ENCODE measurements around the gene ST3GAL3. TPM values are rescaled to one million over a fixed set of nuclear protein-coding genes. Genes with fewer than 3 reads are reported as not detected.

Gene ST3GAL3
- total RNA-seq, 1 experiment from 2014 or later = 8.6 TPM

DNA sequence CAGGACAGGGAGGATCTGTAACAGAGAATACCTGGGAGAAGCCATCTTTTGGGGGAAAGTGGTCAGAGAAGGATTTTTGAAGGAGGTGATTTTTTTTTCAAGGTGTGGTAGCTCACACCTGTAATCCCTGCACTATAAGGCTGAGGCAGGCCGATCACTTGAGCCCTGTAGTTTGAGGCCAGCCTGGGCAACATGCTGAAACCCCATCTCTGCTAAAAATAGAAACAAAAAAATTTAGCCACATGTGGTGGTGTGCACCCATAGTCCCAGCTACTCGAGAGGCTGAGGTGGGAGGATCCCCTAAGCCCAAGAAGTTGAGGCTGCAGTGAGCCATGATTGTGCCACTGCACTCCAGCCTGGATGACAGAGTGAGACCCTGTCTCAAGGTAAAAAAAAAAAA lies 158.9 kb downstream of the ST3GAL3 start:
- H3K27ac Mint-ChIP-seq = no peak overlapping the region
- H3K4me1 Mint-ChIP-seq = no peaks in the 10 kb centered on the region
- DNase-seq (ENCODE audit: low spot score) (no peak), ATAC-seq (no peak)
- H3K27me3 Mint-ChIP-seq (ENCODE audit: low read depth) = no peaks in the 10 kb centered on the region; the same call in none of the 2 replicates
- TF ChIP-seq, protein P1, sequence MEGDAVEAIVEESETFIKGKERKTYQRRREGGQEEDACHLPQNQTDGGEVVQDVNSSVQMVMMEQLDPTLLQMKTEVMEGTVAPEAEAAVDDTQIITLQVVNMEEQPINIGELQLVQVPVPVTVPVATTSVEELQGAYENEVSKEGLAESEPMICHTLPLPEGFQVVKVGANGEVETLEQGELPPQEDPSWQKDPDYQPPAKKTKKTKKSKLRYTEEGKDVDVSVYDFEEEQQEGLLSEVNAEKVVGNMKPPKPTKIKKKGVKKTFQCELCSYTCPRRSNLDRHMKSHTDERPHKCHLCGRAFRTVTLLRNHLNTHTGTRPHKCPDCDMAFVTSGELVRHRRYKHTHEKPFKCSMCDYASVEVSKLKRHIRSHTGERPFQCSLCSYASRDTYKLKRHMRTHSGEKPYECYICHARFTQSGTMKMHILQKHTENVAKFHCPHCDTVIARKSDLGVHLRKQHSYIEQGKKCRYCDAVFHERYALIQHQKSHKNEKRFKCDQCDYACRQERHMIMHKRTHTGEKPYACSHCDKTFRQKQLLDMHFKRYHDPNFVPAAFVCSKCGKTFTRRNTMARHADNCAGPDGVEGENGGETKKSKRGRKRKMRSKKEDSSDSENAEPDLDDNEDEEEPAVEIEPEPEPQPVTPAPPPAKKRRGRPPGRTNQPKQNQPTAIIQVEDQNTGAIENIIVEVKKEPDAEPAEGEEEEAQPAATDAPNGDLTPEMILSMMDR (IDR thresholded peaks at IDR 0.05) = no peak
- no peak for TF ChIP-seq KAT7 (CRISPR knock-in tag; IDR thresholded peaks at IDR 0.05; ENCODE audit: borderline replicate concordance)
- TF ChIP-seq ESRRA (CRISPR knock-in tag; IDR thresholded peaks at IDR 0.05; ENCODE audit: borderline replicate concordance) = no peak
- TF ChIP-seq ZNF671 (CRISPR knock-in tag; IDR thresholded peaks at IDR 0.05) = no peak
- TF ChIP-seq ZNF232 (CRISPR knock-in tag; IDR thresholded peaks at IDR 0.05) = no peak
- TF ChIP-seq EMX1 (CRISPR knock-in tag; IDR thresholded peaks at IDR 0.05) = no peak
- TF ChIP-seq, protein P2, sequence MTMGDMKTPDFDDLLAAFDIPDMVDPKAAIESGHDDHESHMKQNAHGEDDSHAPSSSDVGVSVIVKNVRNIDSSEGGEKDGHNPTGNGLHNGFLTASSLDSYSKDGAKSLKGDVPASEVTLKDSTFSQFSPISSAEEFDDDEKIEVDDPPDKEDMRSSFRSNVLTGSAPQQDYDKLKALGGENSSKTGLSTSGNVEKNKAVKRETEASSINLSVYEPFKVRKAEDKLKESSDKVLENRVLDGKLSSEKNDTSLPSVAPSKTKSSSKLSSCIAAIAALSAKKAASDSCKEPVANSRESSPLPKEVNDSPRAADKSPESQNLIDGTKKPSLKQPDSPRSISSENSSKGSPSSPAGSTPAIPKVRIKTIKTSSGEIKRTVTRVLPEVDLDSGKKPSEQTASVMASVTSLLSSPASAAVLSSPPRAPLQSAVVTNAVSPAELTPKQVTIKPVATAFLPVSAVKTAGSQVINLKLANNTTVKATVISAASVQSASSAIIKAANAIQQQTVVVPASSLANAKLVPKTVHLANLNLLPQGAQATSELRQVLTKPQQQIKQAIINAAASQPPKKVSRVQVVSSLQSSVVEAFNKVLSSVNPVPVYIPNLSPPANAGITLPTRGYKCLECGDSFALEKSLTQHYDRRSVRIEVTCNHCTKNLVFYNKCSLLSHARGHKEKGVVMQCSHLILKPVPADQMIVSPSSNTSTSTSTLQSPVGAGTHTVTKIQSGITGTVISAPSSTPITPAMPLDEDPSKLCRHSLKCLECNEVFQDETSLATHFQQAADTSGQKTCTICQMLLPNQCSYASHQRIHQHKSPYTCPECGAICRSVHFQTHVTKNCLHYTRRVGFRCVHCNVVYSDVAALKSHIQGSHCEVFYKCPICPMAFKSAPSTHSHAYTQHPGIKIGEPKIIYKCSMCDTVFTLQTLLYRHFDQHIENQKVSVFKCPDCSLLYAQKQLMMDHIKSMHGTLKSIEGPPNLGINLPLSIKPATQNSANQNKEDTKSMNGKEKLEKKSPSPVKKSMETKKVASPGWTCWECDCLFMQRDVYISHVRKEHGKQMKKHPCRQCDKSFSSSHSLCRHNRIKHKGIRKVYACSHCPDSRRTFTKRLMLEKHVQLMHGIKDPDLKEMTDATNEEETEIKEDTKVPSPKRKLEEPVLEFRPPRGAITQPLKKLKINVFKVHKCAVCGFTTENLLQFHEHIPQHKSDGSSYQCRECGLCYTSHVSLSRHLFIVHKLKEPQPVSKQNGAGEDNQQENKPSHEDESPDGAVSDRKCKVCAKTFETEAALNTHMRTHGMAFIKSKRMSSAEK (CRISPR knock-in tag; IDR thresholded peaks at IDR 0.05; ENCODE audit: borderline replicate concordance) = no peak
- no peak for TF ChIP-seq NR3C1 (CRISPR knock-in tag; conservative IDR thresholded peaks at IDR 0.05; ENCODE audit: low read depth)
- ChIA-PET CTCF (no interaction called here), POLR2A (no interaction called here)
- no peaks in the 10 kb centered on the region for H3K9me3 Mint-ChIP-seq
- no peaks in the 10 kb centered on the region for H3K36me3 Mint-ChIP-seq
- H3K4me3 Mint-ChIP-seq = no peak overlapping the region

DNA sequence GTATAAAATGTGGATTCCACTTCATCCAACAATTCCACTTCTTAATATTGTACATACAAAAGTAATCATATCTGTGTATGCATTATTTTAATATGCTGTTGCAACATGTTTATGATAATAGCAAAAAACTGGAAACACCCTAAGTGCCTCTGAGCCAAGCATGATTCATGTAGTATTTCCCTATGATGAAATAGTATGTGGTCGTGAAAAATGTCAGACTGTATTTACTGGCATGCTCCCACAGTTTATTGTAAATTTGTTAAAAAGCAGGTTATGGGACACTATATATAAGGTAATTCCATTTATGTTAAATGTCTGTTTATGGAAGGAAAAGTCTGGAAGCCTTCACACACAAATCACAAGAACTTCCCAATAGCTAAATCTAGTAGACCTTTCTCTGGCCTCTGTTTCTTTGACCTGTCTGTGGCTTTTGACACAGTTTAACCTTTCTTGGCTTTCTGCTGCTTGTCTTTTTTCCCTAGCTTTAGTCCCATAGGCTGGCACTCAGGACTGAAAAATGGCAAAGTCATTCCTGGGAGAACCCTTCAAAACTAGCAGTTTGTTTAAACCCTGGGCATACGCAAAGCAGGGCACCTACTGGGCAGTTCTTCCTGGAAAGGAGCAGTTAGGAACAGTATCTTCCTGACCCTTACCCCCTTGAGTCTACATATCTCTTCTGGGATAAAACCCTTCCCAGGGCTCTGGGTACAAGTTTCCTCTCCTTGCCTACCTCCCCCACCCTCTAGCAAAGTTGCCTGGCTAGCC lies 160.8 kb downstream of the ST3GAL3 start:
- DNase-seq (ENCODE audit: low spot score) (no peak), ATAC-seq (no peak)
- Mint-ChIP-seq H3K27me3 (ENCODE audit: low read depth) (no peaks in the 10 kb centered on the region; the same call in none of the 2 replicates), H3K4me3 (no peak overlapping the region), H3K4me1 (no peaks in the 10 kb centered on the region), H3K9me3 (no peaks in the 10 kb centered on the region), H3K36me3 (no peaks in the 10 kb centered on the region), H3K27ac (no peak overlapping the region)
- ChIA-PET POLR2A (no interaction called here), CTCF (interaction anchor here (1.6 kb wide), 1 partner anchor 66 kb away, joined by 6 read pairs; no protein-coding TSS in a partner anchor)
- TF ChIP-seq, protein P3, sequence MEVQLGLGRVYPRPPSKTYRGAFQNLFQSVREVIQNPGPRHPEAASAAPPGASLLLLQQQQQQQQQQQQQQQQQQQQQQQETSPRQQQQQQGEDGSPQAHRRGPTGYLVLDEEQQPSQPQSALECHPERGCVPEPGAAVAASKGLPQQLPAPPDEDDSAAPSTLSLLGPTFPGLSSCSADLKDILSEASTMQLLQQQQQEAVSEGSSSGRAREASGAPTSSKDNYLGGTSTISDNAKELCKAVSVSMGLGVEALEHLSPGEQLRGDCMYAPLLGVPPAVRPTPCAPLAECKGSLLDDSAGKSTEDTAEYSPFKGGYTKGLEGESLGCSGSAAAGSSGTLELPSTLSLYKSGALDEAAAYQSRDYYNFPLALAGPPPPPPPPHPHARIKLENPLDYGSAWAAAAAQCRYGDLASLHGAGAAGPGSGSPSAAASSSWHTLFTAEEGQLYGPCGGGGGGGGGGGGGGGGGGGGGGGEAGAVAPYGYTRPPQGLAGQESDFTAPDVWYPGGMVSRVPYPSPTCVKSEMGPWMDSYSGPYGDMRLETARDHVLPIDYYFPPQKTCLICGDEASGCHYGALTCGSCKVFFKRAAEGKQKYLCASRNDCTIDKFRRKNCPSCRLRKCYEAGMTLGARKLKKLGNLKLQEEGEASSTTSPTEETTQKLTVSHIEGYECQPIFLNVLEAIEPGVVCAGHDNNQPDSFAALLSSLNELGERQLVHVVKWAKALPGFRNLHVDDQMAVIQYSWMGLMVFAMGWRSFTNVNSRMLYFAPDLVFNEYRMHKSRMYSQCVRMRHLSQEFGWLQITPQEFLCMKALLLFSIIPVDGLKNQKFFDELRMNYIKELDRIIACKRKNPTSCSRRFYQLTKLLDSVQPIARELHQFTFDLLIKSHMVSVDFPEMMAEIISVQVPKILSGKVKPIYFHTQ (CRISPR knock-in tag; IDR thresholded peaks at IDR 0.05) = no peak
- TF ChIP-seq, protein P4, sequence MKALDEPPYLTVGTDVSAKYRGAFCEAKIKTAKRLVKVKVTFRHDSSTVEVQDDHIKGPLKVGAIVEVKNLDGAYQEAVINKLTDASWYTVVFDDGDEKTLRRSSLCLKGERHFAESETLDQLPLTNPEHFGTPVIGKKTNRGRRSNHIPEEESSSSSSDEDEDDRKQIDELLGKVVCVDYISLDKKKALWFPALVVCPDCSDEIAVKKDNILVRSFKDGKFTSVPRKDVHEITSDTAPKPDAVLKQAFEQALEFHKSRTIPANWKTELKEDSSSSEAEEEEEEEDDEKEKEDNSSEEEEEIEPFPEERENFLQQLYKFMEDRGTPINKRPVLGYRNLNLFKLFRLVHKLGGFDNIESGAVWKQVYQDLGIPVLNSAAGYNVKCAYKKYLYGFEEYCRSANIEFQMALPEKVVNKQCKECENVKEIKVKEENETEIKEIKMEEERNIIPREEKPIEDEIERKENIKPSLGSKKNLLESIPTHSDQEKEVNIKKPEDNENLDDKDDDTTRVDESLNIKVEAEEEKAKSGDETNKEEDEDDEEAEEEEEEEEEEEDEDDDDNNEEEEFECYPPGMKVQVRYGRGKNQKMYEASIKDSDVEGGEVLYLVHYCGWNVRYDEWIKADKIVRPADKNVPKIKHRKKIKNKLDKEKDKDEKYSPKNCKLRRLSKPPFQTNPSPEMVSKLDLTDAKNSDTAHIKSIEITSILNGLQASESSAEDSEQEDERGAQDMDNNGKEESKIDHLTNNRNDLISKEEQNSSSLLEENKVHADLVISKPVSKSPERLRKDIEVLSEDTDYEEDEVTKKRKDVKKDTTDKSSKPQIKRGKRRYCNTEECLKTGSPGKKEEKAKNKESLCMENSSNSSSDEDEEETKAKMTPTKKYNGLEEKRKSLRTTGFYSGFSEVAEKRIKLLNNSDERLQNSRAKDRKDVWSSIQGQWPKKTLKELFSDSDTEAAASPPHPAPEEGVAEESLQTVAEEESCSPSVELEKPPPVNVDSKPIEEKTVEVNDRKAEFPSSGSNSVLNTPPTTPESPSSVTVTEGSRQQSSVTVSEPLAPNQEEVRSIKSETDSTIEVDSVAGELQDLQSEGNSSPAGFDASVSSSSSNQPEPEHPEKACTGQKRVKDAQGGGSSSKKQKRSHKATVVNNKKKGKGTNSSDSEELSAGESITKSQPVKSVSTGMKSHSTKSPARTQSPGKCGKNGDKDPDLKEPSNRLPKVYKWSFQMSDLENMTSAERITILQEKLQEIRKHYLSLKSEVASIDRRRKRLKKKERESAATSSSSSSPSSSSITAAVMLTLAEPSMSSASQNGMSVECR (CRISPR knock-in tag; IDR thresholded peaks at IDR 0.05; ENCODE audit: borderline replicate concordance) = no peak
- TF ChIP-seq, protein P5, sequence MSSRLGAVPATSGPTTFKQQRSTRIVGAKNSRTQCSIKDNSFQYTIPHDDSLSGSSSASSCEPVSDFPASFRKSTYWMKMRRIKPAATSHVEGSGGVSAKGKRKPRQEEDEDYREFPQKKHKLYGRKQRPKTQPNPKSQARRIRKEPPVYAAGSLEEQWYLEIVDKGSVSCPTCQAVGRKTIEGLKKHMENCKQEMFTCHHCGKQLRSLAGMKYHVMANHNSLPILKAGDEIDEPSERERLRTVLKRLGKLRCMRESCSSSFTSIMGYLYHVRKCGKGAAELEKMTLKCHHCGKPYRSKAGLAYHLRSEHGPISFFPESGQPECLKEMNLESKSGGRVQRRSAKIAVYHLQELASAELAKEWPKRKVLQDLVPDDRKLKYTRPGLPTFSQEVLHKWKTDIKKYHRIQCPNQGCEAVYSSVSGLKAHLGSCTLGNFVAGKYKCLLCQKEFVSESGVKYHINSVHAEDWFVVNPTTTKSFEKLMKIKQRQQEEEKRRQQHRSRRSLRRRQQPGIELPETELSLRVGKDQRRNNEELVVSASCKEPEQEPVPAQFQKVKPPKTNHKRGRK (CRISPR knock-in tag; IDR thresholded peaks at IDR 0.05; ENCODE audit: borderline replicate concordance) = no peak
- no peak for TF ChIP-seq PRRX2 (CRISPR knock-in tag; IDR thresholded peaks at IDR 0.05)
- no peak for TF ChIP-seq FOXP1 (CRISPR knock-in tag; IDR thresholded peaks at IDR 0.05; ENCODE audit: borderline replicate concordance)
- TF ChIP-seq ZNF396 (CRISPR knock-in tag; IDR thresholded peaks at IDR 0.05; ENCODE audit: borderline replicate concordance) = no peak
- TF ChIP-seq ZNF121 (CRISPR knock-in tag; IDR thresholded peaks at IDR 0.05) = no peak
- TF ChIP-seq, protein P6, sequence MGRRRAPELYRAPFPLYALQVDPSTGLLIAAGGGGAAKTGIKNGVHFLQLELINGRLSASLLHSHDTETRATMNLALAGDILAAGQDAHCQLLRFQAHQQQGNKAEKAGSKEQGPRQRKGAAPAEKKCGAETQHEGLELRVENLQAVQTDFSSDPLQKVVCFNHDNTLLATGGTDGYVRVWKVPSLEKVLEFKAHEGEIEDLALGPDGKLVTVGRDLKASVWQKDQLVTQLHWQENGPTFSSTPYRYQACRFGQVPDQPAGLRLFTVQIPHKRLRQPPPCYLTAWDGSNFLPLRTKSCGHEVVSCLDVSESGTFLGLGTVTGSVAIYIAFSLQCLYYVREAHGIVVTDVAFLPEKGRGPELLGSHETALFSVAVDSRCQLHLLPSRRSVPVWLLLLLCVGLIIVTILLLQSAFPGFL (CRISPR knock-in tag; IDR thresholded peaks at IDR 0.05; ENCODE audit: borderline replicate concordance) = no peak
- TF ChIP-seq SP1 (CRISPR knock-in tag; conservative IDR thresholded peaks at IDR 0.05) = no peak
- no peak for TF ChIP-seq FOXJ3 (CRISPR knock-in tag; IDR thresholded peaks at IDR 0.05; ENCODE audit: borderline replicate concordance)

Data from WTC11 (cell line).